HG03045 (cell line): ENCODE measurements around the gene SRPK2.
"Not testable (repeated sequence)": the region's sequence is repeated elsewhere in the genome, so short reads cannot be mapped to it uniquely, and the experiment has no call there.

Experiments used
- ATAC-seq: cut with Tn5 transposase; IDR thresholded peaks from one replicate; pipeline ENCODE4 v1.9.1; 2021; ENCODE audit warnings: mild to moderate bottlenecking, moderate library complexity; ENCODE audit not compliant: unreplicated experiment

The SRPK2 gene

GRCh38 chr7:105388356-105389087, at the start of gene SRPK2:
TSS of gene SRPK2 (minus strand) at chr7:105388921.
- ATAC-seq, result peak; percentile 81

- ATAC-seq, result no peak
These were observed 49.5 kb upstream of the SRPK2 start for GRCh38 chr7:105438254-105438653.

GRCh38 chr7:105437356-105437755, 48.6 kb upstream of the SRPK2 start:
- not testable (repeated sequence) for ATAC-seq

GRCh38 chr7:105429746-105430612, 41.3 kb upstream of the SRPK2 start:
- ATAC-seq, result no peak

- ATAC-seq, result no peak
These were observed 38.0 kb upstream of the SRPK2 start for GRCh38 chr7:105426606-105427146.

- no peak for ATAC-seq
These were observed 35.3 kb upstream of the SRPK2 start for GRCh38 chr7:105423987-105424386.

- no peak for ATAC-seq
These were observed 25.2 kb upstream of the SRPK2 start for GRCh38 chr7:105413887-105414437.

- ATAC-seq, result not testable (repeated sequence)
These were observed 22.1 kb upstream of the SRPK2 start for GRCh38 chr7:105410774-105411173.

- not testable (repeated sequence) for ATAC-seq
These were observed 21.1 kb upstream of the SRPK2 start for GRCh38 chr7:105409775-105410174.

- ATAC-seq, result no peak
These were observed 20.2 kb upstream of the SRPK2 start for GRCh38 chr7:105408791-105409410.

- ATAC-seq, result no peak
These were observed 14.4 kb upstream of the SRPK2 start for GRCh38 chr7:105403128-105403527.

GRCh38 chr7:105402221-105403095, 13.7 kb upstream of the SRPK2 start:
- ATAC-seq, result no peak

GRCh38 chr7:105399043-105399725, 10.5 kb upstream of the SRPK2 start:
- ATAC-seq, result no peak

- ATAC-seq, result no peak
These were observed 7.8 kb upstream of the SRPK2 start for GRCh38 chr7:105396566-105396965.

- ATAC-seq, result no peak
These were observed 2.7 kb upstream of the SRPK2 start for GRCh38 chr7:105391429-105391828.

- ATAC-seq, result no peak
These were observed 1.2 kb upstream of the SRPK2 start for GRCh38 chr7:105389889-105390288.

- ATAC-seq, result peak; percentile 33
These were observed 448 bp upstream of the SRPK2 start for GRCh38 chr7:105389088-105389650.

GRCh38 chr7:105387508-105388355, 989 bp downstream of the SRPK2 start:
- ATAC-seq, result peak; percentile 35
